ENCODE data around the gene ALDH1L1.

The ALDH1L1 gene

GRCh38 chr3:126131881-126132750, 48.3 kb downstream of the ALDH1L1 start:
- no peak for DNase-seq

GRCh38 chr3:126130981-126131745, 49.2 kb downstream of the ALDH1L1 start:
- DNase-seq: no peak

DNA sequence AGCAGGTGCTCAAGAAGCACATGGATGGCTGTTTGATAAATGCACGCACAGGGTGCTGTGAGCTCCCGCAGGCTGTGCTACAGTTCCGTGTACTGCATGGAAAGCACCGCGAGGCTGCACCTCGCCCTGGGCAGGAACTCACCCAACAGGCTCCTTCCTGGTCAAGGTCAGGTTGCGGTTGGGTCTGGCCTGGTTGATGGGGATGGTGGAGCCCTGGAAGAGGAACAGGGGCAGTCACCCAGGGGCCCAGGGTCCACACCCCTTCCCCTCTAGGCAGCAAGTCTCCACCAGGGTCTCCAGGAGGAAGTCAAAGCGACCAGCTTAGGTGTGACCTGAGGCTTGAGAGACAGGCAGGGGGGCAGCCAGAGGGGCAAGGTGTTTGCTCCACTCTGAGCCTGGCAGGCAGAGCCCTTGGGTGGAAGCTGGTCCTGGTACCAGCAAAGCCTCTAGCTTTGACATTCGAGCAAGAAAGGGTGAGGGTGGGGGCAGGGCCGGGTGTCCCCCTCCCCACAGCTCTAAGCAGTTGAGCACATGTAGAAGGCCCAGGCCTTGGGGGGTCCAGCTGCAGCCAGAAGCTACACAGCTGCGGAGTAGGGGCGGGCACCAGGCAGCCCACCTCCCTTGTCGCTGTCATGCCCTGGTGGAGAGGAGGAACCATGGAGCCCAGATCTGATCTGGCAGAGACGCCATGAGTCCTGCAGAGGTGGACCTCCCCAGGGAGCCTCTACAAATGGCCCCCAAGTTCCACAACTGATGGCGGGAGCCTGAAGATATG, 50.1 kb downstream of the ALDH1L1 start:
- DNase-seq: no peak

DNA sequence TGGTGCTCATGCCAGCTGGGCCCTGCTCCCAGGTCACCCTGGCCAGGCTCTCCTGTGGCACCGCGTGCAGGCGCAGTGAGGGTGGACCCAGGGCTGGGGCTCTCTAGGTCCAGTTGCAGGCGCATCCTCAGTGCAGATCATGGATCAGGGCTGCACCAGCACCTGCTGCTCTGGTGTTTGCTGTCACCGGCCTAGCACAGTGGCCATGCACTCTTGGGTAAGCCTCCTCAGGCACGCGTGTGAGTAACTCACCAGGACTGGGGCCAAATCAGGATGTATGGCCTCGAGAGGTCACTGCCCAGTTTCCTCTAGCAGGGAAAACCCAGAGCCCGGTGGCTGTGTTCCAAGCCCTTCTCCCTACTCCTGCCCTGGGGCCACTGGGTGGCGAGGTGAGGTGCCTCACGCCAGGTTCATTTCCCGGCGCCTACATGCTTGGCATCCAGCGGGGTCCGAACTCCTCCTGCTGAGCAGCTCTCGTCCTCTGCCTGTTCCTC, 50.9 kb downstream of the ALDH1L1 start:
- DNase-seq: no peak

GRCh38 chr3:126128504-126129397, 51.6 kb downstream of the ALDH1L1 start:
- DNase-seq: no peak

DNA sequence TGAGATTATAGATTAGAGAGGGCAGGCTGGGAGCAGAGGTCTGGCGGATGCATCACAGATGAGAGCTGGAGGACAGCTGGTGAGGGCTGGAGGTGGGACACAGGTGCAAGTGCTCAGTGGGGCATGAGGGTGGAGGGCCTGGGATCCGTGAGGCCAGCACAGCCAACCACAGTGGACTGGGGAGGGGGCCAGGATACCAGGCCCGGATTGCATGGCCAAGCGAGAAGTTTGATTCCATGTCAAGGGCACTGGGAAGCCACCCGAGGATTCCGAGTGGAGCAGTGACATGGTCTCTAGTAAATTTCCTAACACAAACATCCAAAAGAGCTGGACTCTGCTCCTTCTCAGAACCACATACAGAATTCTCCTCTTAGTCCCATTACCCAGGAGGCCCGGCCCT, 52.5 kb downstream of the ALDH1L1 start:
- no peak for DNase-seq

- DNase-seq: no peak
Observed at GRCh38 chr3:126127452-126127851, 52.9 kb downstream of the ALDH1L1 start.

DNA sequence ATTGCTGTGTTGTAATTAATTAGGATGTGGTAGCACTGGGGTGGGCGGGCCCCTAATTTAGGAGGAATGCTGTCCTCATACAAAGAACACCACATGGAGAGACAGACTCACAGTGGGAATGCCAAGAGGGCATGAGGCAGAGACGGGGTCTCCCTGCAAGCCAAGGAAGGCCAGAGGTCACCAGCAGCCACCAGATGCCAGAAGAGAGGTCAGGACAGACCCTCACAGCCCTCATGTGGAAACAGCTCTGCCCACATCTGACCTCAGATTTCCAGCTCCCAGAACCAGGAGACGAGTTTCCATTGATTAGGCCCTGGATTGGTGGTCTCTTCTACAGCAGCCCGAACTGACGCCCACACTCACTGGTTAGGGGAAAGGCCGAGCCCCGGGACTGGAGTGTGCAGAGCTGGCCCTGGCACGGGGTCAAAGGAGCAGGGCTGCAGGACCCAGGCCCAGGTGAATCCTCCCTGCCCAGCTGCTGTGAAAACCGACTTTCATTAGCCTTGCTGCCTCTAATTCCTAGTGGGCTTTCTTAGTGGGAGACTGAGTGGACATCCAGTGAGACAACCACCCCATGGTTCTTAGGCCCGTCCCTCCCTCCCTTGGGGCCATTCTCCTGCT, 53.5 kb downstream of the ALDH1L1 start:
- no peak for DNase-seq

DNA sequence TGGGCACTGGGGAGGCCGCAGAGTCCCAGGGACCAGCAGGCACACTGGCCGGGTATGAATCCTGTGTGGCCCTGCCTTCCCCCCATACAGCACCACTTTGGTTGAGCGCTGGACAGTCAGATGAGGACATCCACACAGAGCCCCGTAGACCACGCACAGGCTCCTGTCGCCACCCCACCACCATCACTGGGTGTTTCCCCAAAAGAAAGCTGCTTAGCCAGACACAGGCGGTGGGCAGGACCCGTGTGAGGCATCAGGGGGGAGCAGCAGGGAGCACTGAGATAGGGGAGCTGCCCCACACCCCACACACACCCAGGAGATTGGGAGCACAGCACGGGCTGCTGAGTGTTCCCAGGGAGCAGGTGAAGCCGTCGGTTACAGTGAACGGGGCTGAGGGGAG, 54.1 kb downstream of the ALDH1L1 start:
- DNase-seq: no peak

DNA sequence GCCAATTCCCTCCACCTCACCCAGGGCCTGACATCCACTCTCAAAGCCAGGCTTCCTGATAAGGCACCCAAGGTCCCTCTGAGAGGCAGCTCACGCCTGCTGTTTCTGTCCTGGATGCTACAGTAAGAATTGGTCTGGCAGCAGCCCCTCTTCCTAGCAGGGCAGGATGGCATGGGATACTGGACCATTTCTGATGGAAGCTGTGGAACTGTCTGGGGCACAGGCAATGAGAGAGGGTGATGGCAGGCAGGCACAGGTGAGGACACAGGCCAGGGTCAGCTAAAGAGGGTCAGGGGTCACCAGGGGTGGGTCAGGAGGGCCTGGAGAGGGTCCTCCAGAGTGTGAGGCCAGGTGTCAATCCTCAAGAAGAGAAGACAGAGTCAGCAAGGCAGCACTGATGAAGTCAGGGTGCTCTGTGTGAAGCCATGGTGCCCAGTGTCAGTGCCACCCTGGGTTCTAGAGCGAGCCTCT, 54.6 kb downstream of the ALDH1L1 start:
- DNase-seq: no peak

DNA sequence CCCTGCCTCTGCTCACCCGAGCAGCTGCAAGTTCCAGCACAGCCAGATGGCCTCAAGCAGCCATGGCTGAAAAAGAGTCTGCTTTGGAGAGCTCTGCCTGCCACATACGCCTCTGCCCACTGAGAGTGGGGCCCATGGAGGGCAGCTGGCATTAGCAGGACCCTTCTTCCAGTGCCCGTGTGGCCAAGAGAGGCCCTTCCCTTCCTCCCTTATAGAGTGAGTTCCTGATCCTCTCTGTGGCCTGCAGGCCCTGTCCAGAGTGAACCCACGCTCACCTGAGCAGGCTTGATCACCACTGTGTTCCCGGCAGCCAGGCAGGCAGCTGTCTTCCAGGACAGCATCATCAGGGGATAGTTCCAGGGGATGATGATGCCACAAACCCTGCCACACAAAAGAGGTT, 55.0 kb downstream of the ALDH1L1 start:
- no peak for DNase-seq

DNA sequence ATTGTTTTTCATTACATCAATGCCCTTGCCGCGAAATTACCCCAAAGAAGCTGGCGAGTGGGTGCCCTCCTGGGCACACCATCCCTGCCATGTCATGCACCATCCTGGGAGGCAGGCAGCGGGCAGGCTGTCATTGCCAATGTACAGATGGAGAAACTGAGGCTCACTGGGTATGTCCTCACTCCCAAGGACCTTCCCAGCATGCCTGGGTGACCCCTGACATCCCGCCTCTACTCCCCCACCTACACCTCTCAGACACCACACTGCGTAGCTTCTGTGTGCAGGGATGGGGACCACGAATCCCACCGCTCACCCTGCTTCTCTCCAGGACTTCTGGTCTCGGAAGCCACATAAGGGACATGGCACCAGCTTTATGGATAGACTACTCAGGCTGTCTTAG, 55.5 kb downstream of the ALDH1L1 start:
- DNase-seq: no peak

DNA sequence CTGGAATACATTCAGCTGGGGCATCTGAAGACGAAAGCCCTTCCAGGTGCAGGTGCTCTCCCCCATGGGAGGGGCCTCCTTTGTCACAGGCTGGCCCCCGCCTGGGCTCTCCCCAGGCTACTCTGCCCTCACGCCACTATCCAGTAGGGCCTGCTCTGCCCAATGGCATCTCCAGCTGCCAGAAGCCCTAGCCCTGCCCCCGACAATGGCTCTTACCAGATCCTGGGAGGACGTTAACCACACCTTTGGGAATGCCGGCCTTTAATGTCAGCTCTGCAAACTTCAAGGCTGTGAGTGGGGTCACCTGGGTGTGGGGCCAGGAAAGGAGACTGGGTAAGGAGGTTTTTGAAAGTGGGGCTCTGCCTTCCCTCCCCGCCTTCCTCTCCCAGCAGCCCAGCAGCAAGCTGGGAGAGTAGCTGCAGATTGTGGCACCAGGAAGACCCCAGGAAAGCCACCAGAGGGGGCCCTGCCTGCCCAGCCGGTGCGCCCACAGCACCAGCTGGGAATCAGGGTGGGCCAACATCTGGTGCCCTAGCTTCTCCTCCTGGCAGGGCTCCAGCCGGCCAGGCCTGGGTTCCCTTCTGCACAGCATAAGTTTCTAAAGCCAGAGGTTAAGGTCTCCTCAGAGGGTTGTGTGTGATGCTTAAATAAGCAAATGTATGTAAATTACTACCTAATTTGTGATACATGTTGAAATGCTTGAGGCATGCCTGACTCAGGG, 56.1 kb downstream of the ALDH1L1 start:
- DNase-seq: no peak

- DNase-seq: no peak
Observed at GRCh38 chr3:126121632-126122031, 58.8 kb downstream of the ALDH1L1 start.

GRCh38 chr3:126121074-126121473, 59.3 kb downstream of the ALDH1L1 start:
- DNase-seq: no peak

DNA sequence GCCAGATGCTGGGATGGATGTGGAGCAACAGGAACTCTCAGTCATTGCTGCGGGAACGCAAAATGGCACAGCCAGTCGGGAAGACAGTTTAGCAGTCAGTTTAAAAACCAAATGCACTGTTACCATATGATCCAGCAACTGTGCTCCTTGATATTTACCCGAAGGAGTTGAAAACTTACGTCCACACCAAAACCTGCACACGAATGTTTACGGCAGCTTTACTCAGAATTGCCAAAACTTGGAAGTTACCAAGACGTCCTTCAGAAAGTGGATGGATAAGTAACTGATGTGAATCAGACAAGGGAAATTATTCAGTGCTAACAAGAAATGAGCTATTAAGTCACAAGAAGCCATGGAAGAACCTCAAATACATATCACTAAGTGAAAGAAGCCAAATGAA, 60.4 kb downstream of the ALDH1L1 start:
- no peak for DNase-seq

DNA sequence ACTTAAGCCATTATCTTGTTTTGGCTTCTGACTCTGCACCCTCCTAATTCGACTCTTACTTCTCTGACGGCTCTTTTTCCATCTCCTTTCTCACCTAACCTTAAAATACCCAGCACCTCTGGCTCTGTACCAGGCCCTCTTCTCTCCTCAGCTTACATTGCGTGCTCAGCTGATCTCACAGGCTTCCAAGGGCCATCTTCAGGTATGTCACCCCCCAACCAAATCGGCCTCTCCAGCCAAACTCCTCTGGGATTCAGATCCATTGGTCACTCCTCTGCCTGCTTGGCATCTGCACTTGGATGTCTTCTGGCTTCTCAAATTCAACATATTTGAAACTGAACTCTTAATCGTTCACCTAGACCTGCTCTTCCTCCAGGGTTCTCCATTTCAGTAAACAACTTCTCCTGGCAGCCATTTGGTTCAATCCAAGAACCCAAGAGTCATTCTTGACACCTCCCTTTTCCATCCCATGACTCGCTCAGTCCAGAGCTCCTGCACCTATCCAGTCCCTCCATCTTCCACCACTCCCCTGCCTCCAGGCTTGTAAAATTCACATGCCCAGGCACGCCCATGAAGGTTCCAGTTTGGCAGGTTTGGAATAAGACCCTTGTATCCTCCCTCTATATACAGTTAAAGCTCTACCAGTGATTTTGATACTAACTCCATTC, 61.2 kb downstream of the ALDH1L1 start:
- DNase-seq: no peak

DNA sequence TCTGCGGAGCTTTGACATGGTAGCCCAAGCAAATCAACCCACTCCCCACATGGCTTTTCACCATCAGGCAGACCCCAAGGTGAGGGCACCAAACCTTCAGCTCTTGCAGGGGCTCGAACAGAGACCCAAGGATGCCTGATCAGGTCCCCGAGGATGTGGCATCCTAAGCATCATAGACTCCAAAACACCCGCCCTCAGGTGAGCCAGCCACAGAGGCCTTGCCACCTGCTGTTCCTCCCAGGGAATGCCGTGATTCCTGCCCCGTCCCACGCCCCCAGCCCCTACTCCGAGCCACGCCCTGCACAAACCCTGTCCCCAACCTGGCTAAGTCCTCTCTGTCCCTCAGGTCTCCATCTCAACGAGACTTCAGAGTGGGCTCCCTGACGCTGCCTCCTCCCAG, 61.8 kb downstream of the ALDH1L1 start:
- DNase-seq: no peak

- DNase-seq: no peak
Observed at GRCh38 chr3:126117786-126118185, 62.6 kb downstream of the ALDH1L1 start.

DNA sequence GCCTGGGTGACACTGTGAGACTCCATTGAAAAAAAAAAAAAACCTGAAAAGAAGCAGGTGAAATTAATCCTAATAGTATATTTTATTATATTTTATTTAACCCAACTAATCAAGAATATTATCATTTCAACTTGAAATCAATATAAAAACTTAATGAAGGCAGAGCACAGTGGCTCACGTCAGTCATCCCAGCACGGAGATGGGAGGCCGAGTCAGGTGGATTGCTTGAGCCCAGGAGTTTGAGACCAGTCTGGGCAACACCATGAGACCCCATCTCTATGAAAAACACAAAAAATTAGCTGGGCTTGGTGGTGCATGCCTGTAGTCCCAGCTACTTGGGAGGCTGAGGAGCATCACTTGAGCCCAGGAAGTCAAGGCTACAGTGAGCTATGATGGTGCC, 63.2 kb downstream of the ALDH1L1 start:
- no peak for DNase-seq

All from activated gamma-delta T cell (primary cell).